Type B pancreatic cell (in vitro differentiated cells): ENCODE data around the gene RAB27B. TPM values are rescaled to one million over a fixed set of nuclear protein-coding genes. Genes with fewer than 3 reads are reported as not detected.
"Not testable (repeated sequence)": the region's sequence is repeated elsewhere in the genome, so short reads cannot be mapped to it uniquely, and the experiment has no call there.

Experiments
- DNase-seq: peaks from one replicate; pipeline ENCODE4 v3.0.0; 2021; ENCODE audit warnings: mixed read lengths; ENCODE audit not compliant: unreplicated experiment; ENCODE audit errors: extremely low spot score
- H3K27ac Mint-ChIP-seq: 2 replicates; pipeline ENCODE4 v1.8.0; 2021; ENCODE audit warnings: mild to moderate bottlenecking, mixed read lengths
- H3K27me3 Mint-ChIP-seq: 2 replicates; pipeline ENCODE4 v1.8.0; 2021; ENCODE audit warnings: mixed read lengths
- H3K36me3 Mint-ChIP-seq: 2 replicates; pipeline ENCODE4 v1.8.0; 2021; ENCODE audit warnings: mixed read lengths
- H3K4me1 Mint-ChIP-seq: one replicate; pipeline ENCODE4 v1.8.0; 2021; ENCODE audit warnings: mixed read lengths; ENCODE audit not compliant: unreplicated experiment
- H3K4me3 Mint-ChIP-seq: 2 replicates; pipeline ENCODE4 v1.8.0; 2021; ENCODE audit warnings: mild to moderate bottlenecking, mixed read lengths
- H3K9me3 Mint-ChIP-seq: 2 replicates; pipeline ENCODE4 v1.8.0; 2021; ENCODE audit warnings: mixed read lengths
- total RNA-seq: library from RNA; stranded (reverse); gene quantifications from 2 replicates; pipeline ENCODE4 v1.2.1, GENCODE V29; 2021; ENCODE audit warnings: low replicate concordance
- TF ChIP-seq, protein P1 (sequence below): fragments of 200-600 bp; sonication (generic); conservative IDR thresholded peaks from 2 replicates; pipeline ENCODE4 v1.5.0; 2021; ENCODE audit warnings: antibody characterized with exemption, mild to moderate bottlenecking

The RAB27B gene
- total RNA-seq, 1 donor from 2014 or later = 9.4 TPM

DNA sequence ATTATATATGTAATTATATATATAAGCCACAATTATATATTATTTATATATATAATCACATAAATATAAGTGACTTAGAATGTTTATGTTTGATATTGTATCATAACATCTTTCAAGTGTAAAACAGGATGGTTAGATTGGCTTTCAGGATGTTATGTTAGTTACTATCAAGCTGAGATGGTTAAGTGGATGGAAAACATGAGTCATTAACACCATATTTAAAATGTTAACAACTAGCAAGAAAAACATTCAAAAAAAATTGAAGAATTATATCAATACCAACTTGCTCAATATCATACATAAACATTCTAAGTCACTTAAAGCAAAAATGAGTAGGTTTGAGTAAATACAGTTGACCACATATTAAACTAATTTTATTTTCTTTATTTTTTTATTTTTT, 21.8 kb upstream of the RAB27B start:
- H3K4me1 Mint-ChIP-seq = no peaks in the 10 kb centered on the region
- H3K9me3 Mint-ChIP-seq = peaks cover 8% of the 10 kb centered on the region
- no peak overlapping the region for H3K27ac Mint-ChIP-seq
- H3K27me3 Mint-ChIP-seq = peaks cover 8% of the 10 kb centered on the region
- TF ChIP-seq, protein P1, sequence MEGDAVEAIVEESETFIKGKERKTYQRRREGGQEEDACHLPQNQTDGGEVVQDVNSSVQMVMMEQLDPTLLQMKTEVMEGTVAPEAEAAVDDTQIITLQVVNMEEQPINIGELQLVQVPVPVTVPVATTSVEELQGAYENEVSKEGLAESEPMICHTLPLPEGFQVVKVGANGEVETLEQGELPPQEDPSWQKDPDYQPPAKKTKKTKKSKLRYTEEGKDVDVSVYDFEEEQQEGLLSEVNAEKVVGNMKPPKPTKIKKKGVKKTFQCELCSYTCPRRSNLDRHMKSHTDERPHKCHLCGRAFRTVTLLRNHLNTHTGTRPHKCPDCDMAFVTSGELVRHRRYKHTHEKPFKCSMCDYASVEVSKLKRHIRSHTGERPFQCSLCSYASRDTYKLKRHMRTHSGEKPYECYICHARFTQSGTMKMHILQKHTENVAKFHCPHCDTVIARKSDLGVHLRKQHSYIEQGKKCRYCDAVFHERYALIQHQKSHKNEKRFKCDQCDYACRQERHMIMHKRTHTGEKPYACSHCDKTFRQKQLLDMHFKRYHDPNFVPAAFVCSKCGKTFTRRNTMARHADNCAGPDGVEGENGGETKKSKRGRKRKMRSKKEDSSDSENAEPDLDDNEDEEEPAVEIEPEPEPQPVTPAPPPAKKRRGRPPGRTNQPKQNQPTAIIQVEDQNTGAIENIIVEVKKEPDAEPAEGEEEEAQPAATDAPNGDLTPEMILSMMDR = no peak
- no peaks in the 10 kb centered on the region for H3K36me3 Mint-ChIP-seq
- no peak for DNase-seq
- no peak overlapping the region for H3K4me3 Mint-ChIP-seq

DNA sequence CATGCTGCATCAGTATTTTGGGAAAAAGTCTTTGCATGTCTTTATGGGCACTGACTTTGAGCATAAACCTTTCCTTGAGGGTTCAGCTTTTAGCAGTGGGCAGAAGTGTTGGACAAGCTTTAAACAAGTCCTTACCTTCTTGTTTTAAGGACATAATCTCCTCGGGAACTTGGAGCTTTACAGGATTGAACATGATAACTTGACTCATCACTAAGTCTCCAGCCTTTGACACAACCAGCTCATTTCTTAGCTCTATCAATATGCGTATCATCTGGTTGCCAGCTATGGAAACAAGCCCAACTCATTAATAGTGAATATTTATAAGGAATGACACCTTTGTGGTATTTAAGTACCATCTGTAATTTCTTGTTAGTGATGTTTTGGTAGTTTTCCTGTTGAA, 21.0 kb upstream of the RAB27B start:
- H3K27ac Mint-ChIP-seq = no peak overlapping the region
- TF ChIP-seq, protein P1 = no peak
- peaks cover 8% of the 10 kb centered on the region for H3K9me3 Mint-ChIP-seq
- DNase-seq = no peak
- H3K36me3 Mint-ChIP-seq = no peaks in the 10 kb centered on the region
- no peaks in the 10 kb centered on the region for H3K4me1 Mint-ChIP-seq
- peaks cover 12% of the 10 kb centered on the region for H3K27me3 Mint-ChIP-seq
- no peak overlapping the region for H3K4me3 Mint-ChIP-seq

DNA sequence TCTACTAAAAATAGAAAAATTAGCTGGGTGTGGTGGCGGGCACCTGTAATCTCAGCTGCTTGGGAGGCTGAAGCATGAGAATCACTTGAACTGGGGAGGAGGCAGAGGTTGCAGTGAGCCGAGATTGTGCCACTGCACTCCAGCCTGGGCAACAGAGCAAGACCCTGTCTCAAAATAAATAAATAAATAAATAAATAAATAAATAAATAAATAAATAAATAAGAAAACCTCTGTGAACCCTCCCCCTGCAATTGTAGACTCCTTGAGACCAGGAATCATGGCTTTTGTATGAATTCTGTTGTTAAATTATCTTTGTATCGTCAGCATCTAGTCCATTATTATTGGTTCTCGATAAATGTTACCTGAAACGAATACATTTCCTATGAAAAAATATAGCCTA, 17.6 kb upstream of the RAB27B start:
- not testable (repeated sequence) for H3K4me3 Mint-ChIP-seq, H3K27ac Mint-ChIP-seq, H3K27me3 Mint-ChIP-seq, H3K4me1 Mint-ChIP-seq, H3K36me3 Mint-ChIP-seq, DNase-seq, H3K9me3 Mint-ChIP-seq

DNA sequence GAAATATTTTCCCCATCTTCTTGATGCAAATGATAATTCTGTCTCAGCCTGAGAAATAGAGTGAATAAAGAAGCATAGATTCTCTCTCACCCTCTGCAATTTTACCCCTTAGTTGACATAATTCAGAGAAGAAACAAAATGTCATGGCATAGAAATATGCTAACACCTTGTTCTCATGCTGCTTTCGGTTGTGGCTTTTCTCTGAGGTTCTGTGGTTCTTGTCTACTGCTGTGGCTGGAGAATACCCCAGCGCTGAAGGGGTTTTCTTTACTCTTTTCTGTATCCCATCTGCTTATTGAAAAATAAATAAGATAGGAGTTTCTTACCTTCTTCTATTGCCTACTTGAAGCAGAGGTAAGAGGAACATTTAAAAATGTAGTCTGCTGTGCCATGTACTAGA, 15.4 kb upstream of the RAB27B start:
- TF ChIP-seq, protein P1 = no peak
- DNase-seq = no peak
- H3K9me3 Mint-ChIP-seq = no peaks in the 10 kb centered on the region
- no peaks in the 10 kb centered on the region for H3K4me1 Mint-ChIP-seq
- no peak overlapping the region for H3K4me3 Mint-ChIP-seq
- H3K27ac Mint-ChIP-seq = no peak overlapping the region
- peaks cover 8% of the 10 kb centered on the region for H3K27me3 Mint-ChIP-seq
- no peaks in the 10 kb centered on the region for H3K36me3 Mint-ChIP-seq

DNA sequence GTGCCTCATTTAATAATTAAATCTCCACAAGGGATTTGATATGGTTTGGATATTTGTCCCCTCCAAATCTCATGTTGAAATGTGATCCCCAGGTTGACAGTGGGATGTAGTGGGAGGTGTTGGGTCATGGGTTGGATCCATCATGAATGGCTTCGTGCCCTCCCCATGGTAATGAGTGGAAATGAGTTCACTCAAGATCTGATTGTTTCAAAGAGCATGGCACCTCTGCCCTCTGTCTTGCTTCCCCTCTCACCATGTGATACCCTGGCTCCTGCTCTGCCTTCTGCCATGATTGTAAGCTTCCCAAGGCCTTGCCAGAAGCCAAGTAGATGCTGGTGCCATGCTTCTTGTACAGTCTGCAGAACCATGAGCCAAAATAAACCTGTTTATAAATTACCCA, 15.0 kb upstream of the RAB27B start:
- DNase-seq = no peak
- H3K27me3 Mint-ChIP-seq = peaks cover 9% of the 10 kb centered on the region
- H3K36me3 Mint-ChIP-seq = no peaks in the 10 kb centered on the region
- no peaks in the 10 kb centered on the region for H3K9me3 Mint-ChIP-seq
- H3K4me3 Mint-ChIP-seq = no peak overlapping the region
- TF ChIP-seq, protein P1 = no peak
- H3K4me1 Mint-ChIP-seq = no peaks in the 10 kb centered on the region
- H3K27ac Mint-ChIP-seq = no peak overlapping the region

DNA sequence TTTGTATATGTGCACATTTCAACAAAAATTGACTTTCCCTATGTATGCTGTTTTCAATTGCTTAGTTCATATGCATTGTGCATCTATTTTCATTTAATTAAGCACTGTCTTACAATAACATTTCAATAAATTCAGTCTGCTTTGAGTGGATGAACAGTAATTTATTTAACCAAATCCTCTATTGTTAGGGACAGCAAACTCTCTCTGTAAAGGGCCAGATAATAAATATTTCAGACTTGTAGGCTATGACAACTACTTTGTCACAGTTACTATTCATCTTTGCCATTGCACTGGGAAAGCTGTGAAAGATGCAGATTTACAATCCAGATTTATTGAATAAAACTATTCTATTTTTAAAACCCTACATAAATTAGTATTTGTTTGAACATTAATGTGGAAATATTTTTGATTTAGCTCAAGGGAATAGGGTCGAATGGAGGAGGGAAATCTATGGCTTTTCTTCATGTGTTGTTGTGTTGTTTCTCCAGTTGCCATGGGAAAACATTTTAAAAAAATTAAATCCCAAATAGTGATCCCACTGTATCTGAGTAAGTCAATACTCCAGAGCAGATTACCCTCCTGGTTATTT, 14.2 kb upstream of the RAB27B start:
- Mint-ChIP-seq H3K4me1 (no peaks in the 10 kb centered on the region), H3K36me3 (no peaks in the 10 kb centered on the region), H3K4me3 (no peak overlapping the region), H3K27ac (no peak overlapping the region), H3K27me3 (peaks cover 12% of the 10 kb centered on the region), H3K9me3 (no peaks in the 10 kb centered on the region)
- DNase-seq = no peak
- TF ChIP-seq, protein P1 = no peak
